Caco-2 (cell line): Measurements from ENCODE around the gene NLK. TPM values are rescaled to one million over a fixed set of nuclear protein-coding genes. Genes with fewer than 3 reads are reported as not detected.

ENCODE experiments used
- BruUV-seq: library from RNA; stranded (reverse); fragments of 400-500 nt; replicated peaks from 2 replicates; lab custom pipeline; 2021; lab: Mats Ljungman, UMichigan
- CTCF ChIA-PET: fragments of 300-600 bp; sonication (Branson Sonifier 250); formaldehyde crosslinking; loops from one replicate; lab custom pipeline; 2022; ENCODE audit warnings: antibody characterized with exemption; lab: Charles Lee
- POLR2A ChIA-PET: fragments of 300-600 bp; sonication (Branson Sonifier 250); formaldehyde crosslinking; loops from one replicate; lab custom pipeline; 2022; ENCODE audit warnings: antibody characterized with exemption; lab: Charles Lee
- DNase-seq, 2 experiments: peaks; one replicate each; pipeline versions ENCODE4 v3.0.0 to v3.0.0-alpha.2; 2020 to 2022
- H3K27me3 ChIP-seq: replicated peaks from 2 replicates; pipeline ENCODE4 v1.6.0; 2011; ENCODE audit warnings: low read length; ENCODE audit not compliant: control insufficient read depth, insufficient read depth
- H3K36me3 ChIP-seq: 2 replicates; pipeline ENCODE4 v1.5.1; 2011; ENCODE audit warnings: low read length; ENCODE audit not compliant: control insufficient read depth, insufficient read depth
- H3K4me1 ChIP-seq: fragments of 250-450 bp; sonication (Bioruptor Pico); 2 replicates; pipeline ENCODE4 v1.5.1; 2020; ENCODE audit warnings: mild to moderate bottlenecking
- H3K4me3 ChIP-seq: 2 replicates; pipeline ENCODE4 v1.5.1; 2011; ENCODE audit warnings: low read depth, mild to moderate bottlenecking, control low read depth, low read length
- H3K9me3 ChIP-seq: fragments of 250-450 bp; sonication (Bioruptor Pico); 2 replicates; pipeline ENCODE4 v1.5.1; 2020; ENCODE audit warnings: mild to moderate bottlenecking, moderate library complexity
- H3K27ac Mint-ChIP-seq: one replicate; pipeline ENCODE4 v1.8.0; 2022; ENCODE audit warnings: mixed read lengths; ENCODE audit not compliant: unreplicated experiment
- H3K27me3 Mint-ChIP-seq: one replicate; pipeline ENCODE4 v1.8.0; 2022; ENCODE audit warnings: mixed read lengths; ENCODE audit not compliant: insufficient read depth, unreplicated experiment
- H3K36me3 Mint-ChIP-seq: one replicate; pipeline ENCODE4 v1.8.0; 2022; ENCODE audit warnings: mild to moderate bottlenecking, mixed read lengths; ENCODE audit not compliant: insufficient read depth, unreplicated experiment
- H3K4me1 Mint-ChIP-seq: one replicate; pipeline ENCODE4 v1.8.0; 2022; ENCODE audit warnings: low read depth, mixed read lengths; ENCODE audit not compliant: unreplicated experiment
- H3K4me3 Mint-ChIP-seq: one replicate; pipeline ENCODE4 v1.8.0; 2022; ENCODE audit warnings: mild to moderate bottlenecking, moderate library complexity, mixed read lengths; ENCODE audit not compliant: unreplicated experiment
- H3K9me3 Mint-ChIP-seq: one replicate; pipeline ENCODE4 v1.8.0; 2022; ENCODE audit warnings: mixed read lengths; ENCODE audit not compliant: unreplicated experiment
- CTCF ChIP-seq, 2 experiments: fragments of 200-600 bp in 1 of 2; IDR thresholded peaks; 1 replicate in 1 of 2; 2 replicates in 1 of 2; pipeline versions ENCODE4 v1.5.1 to v1.8.0; 2011 to 2022; ENCODE audit warnings: antibody characterized with exemption in 1 of 2, control low read depth in 1 of 2, inconsistent platforms in 1 of 2, low read depth in 1 of 2, low read length in 1 of 2, mild to moderate bottlenecking in 1 of 2, moderate library complexity in 1 of 2; ENCODE audit not compliant: insufficient read depth in 1 of 2, severe bottlenecking in 1 of 2, unreplicated experiment in 1 of 2
- intact Hi-C: fragments of 100-400 bp; cut with micrococcal nuclease; formaldehyde crosslinking; loops from one replicate; pipeline ENCODE4 v1.10.0; 2022; ENCODE audit not compliant: unreplicated experiment
- total RNA-seq: library from RNA; stranded (reverse); gene quantifications from 2 replicates; pipeline ENCODE4 v1.2.3, GENCODE V29; 2022

NLK gene
- total RNA-seq, 1 experiment from 2014 or later: 87.3 TPM

- no peak for DNase-seq
- Histone ChIP-seq H3K9me3 (no peaks in the 10 kb centered on the region), H3K36me3 (peaks cover 1% of the 10 kb centered on the region; the same call in 1 of the 2 replicates), H3K4me3 (no peak overlapping the region), H3K27me3 (no peaks in the 10 kb centered on the region), H3K4me1 (no peaks in the 10 kb centered on the region)
- ChIA-PET CTCF (no interaction called here), POLR2A (interaction anchor here (0.6 kb wide), 1 partner anchor 11 kb away, joined by 3 read pairs; no protein-coding TSS in a partner anchor)
- TF ChIP-seq CTCF (IDR thresholded peaks at IDR 0.05; ENCODE audit: insufficient read depth in 1 of 2, low read depth in 1 of 2, low read length in 1 of 2, severe bottlenecking in 1 of 2, unreplicated experiment in 1 of 2): peak in 1 of 2 experiments; percentile 36
- Mint-ChIP-seq H3K36me3 (peaks cover 13% of the 10 kb centered on the region), H3K4me3 (no peak overlapping the region), H3K9me3 (no peaks in the 10 kb centered on the region), H3K27me3 (no peaks in the 10 kb centered on the region), H3K4me1 (no peaks in the 10 kb centered on the region), H3K27ac (no peak overlapping the region)
- intact Hi-C loops: no loop called here
- BruUV-seq: no TSS peak
Observed at GRCh38 chr17:28136923-28137322, 94.4 kb downstream of the NLK start.

GRCh38 chr17:28139822-28140221, 97.3 kb downstream of the NLK start:
- POLR2A ChIA-PET: no interaction called here
- no peak overlapping the region for H3K27ac Mint-ChIP-seq
- DNase-seq: no peak
- H3K9me3 Mint-ChIP-seq: no peaks in the 10 kb centered on the region
- H3K4me1 Mint-ChIP-seq: no peaks in the 10 kb centered on the region
- Histone ChIP-seq H3K9me3 (no peaks in the 10 kb centered on the region), H3K4me1 (no peaks in the 10 kb centered on the region), H3K27me3 (no peaks in the 10 kb centered on the region), H3K4me3 (no peak overlapping the region), H3K36me3 (no peaks in the 10 kb centered on the region; the same call in 1 of the 2 replicates)
- H3K4me3 Mint-ChIP-seq: no peak overlapping the region
- no peaks in the 10 kb centered on the region for H3K27me3 Mint-ChIP-seq
- CTCF ChIA-PET: no interaction called here
- no peak for TF ChIP-seq CTCF (IDR thresholded peaks at IDR 0.05; ENCODE audit: insufficient read depth in 1 of 2, low read depth in 1 of 2, low read length in 1 of 2, severe bottlenecking in 1 of 2, unreplicated experiment in 1 of 2)
- no TSS peak for BruUV-seq
- H3K36me3 Mint-ChIP-seq: peaks cover 22% of the 10 kb centered on the region
- intact Hi-C loops: no loop called here

GRCh38 chr17:28141313-28141712, 98.8 kb downstream of the NLK start:
- no peaks in the 10 kb centered on the region; the same call in 1 of the 2 replicates for H3K36me3 ChIP-seq

More at GRCh38 chr17:28141313-28141712, 98.8 kb downstream of the NLK start:
- Histone ChIP-seq H3K27me3 (no peaks in the 10 kb centered on the region), H3K4me3 (no peak overlapping the region), H3K9me3 (no peaks in the 10 kb centered on the region), H3K4me1 (no peaks in the 10 kb centered on the region)
- peaks cover 22% of the 10 kb centered on the region for H3K36me3 Mint-ChIP-seq
- ChIA-PET POLR2A (no interaction called here), CTCF (interaction anchor here (0.7 kb wide), 1 partner anchor 177 kb away, joined by 4 read pairs; no protein-coding TSS in a partner anchor)
- H3K4me1 Mint-ChIP-seq: no peaks in the 10 kb centered on the region
- no peak overlapping the region for H3K27ac Mint-ChIP-seq
- no TSS peak for BruUV-seq
- no peak overlapping the region for H3K4me3 Mint-ChIP-seq
- no peaks in the 10 kb centered on the region for H3K9me3 Mint-ChIP-seq
- intact Hi-C loops: no loop called here
- no peak for TF ChIP-seq CTCF (IDR thresholded peaks at IDR 0.05; ENCODE audit: insufficient read depth in 1 of 2, low read depth in 1 of 2, low read length in 1 of 2, severe bottlenecking in 1 of 2, unreplicated experiment in 1 of 2)
- no peaks in the 10 kb centered on the region for H3K27me3 Mint-ChIP-seq
- DNase-seq: no peak
